HepG2 (cell line): Measurements from ENCODE around the gene GPR107. TPM values are rescaled to one million over a fixed set of nuclear protein-coding genes. Genes with fewer than 3 reads are reported as not detected.

Source experiments
- MED1 ChIP-seq: sonication (generic); formaldehyde crosslinking; IDR thresholded peaks from 2 replicates; pipeline ENCODE4 v1.4.0; 2020; ENCODE audit warnings: missing genetic modification reagents
- MXI1 ChIP-seq: IDR thresholded peaks from 3 replicates; pipeline ENCODE4 v1.6.1; 2012; ENCODE audit warnings: low read depth, low read length, inconsistent platforms, borderline replicate concordance
- PCBP1 ChIP-seq: fragments of 200-400 bp; formaldehyde crosslinking; IDR thresholded peaks from 2 replicates; pipeline ENCODE4 v1.6.1; 2017; ENCODE audit warnings: mild to moderate bottlenecking, low read depth, low read length, borderline replicate concordance
- RBFOX2 ChIP-seq: fragments of 200-400 bp; formaldehyde crosslinking; IDR thresholded peaks from 2 replicates; pipeline ENCODE4 v1.6.1; 2017; ENCODE audit warnings: low read depth, mild to moderate bottlenecking, low read length
- SAP130 ChIP-seq: IDR thresholded peaks from 2 replicates; pipeline ENCODE4 v1.6.1; 2016; ENCODE audit warnings: low read depth
- SNAPC4 ChIP-seq: sonication (generic); formaldehyde crosslinking; IDR thresholded peaks from 2 replicates; pipeline ENCODE4 v1.4.0; 2020; ENCODE audit warnings: mild to moderate bottlenecking, missing genetic modification reagents
- SOX6 ChIP-seq, 2 experiments: fragments of 450-650 bp in 1 of 2; sonication (generic) in 1 of 2; formaldehyde crosslinking in 1 of 2; IDR thresholded peaks; 2 replicates each; pipeline versions ENCODE4 v1.4.0 to v1.6.1; 2017 to 2020; ENCODE audit warnings: antibody characterized with exemption in 1 of 2, mild to moderate bottlenecking in 1 of 2, missing genetic modification reagents in 1 of 2
- TEAD2 ChIP-seq: sonication (generic); formaldehyde crosslinking; IDR thresholded peaks from 2 replicates; pipeline ENCODE4 v1.9.0; 2021; ENCODE audit warnings: missing genetic modification reagents
- ZBTB33 ChIP-seq: sonication (generic); formaldehyde crosslinking; IDR thresholded peaks from 2 replicates; pipeline ENCODE4 v1.4.0; 2020; ENCODE audit warnings: missing genetic modification reagents
- ZMYM3 ChIP-seq: sonication (generic); formaldehyde crosslinking; IDR thresholded peaks from 2 replicates; pipeline ENCODE4 v1.5.1; 2020; ENCODE audit warnings: mild to moderate bottlenecking, missing genetic modification reagents
- ZNF687 ChIP-seq: sonication (generic); formaldehyde crosslinking; IDR thresholded peaks from 2 replicates; pipeline ENCODE4 v1.5.1; 2020; ENCODE audit warnings: mild to moderate bottlenecking, missing genetic modification reagents, moderate library complexity
- ZNF768 ChIP-seq: sonication (generic); formaldehyde crosslinking; IDR thresholded peaks from 2 replicates; pipeline ENCODE4 v1.4.0; 2020; ENCODE audit warnings: missing genetic modification reagents
- ZNF770 ChIP-seq: sonication (generic); formaldehyde crosslinking; IDR thresholded peaks from 2 replicates; pipeline ENCODE4 v1.5.0; 2020; ENCODE audit warnings: mild to moderate bottlenecking, missing genetic modification reagents
- polyA plus RNA-seq, 8 experiments: library from polyadenylated mRNA; depleted of rRNA in 3 of 8; stranded (reverse) in 7 of 8; unstranded in 1 of 8; fragments of >200 nt; fragmentation: Illumina TruSeq in 4 of 8; extraction: Trizol in 4 of 8; gene quantifications; 2 replicates each; pipeline versions ENCODE4 v1.2.1 to v1.2.3, GENCODE V29; 2011 to 2016; ENCODE audit warnings: low read depth in 4 of 8, missing spikeins in 1 of 8, mixed read lengths in 1 of 8; ENCODE audit not compliant: insufficient read depth in 1 of 8
- total RNA-seq, 5 experiments: library from RNA; depleted of rRNA; stranded (reverse); fragments of >200 nt; fragmentation: Illumina TruSeq; extraction: Trizol; gene quantifications; 2 replicates each; pipeline ENCODE4 v1.2.3, GENCODE V29; 2016; ENCODE audit warnings: low read depth in 1 of 5

The GPR107 gene
- total and polyA plus RNA-seq, 2 of the 13 experiments (the other 11 are each of a cell fraction or from before 2014, with no cell fraction given), result 22.5 to 24.4 TPM

- TF ChIP-seq ZNF770 (CRISPR knock-in tag) (peak; percentile 70; the same call in 1 of the 2 replicates), SAP130 (CRISPR knock-in tag) (0 out of 2 replicates have a peak, but pooled peaks have one; percentile 36), SOX6 (IDR thresholded peaks at IDR 0.05) (no peak), SOX6 (CRISPR knock-in tag; IDR thresholded peaks at IDR 0.05) (no peak), ZNF687 (CRISPR knock-in tag) (peak; percentile 64), PCBP1 (0 out of 2 replicates have a peak, but pooled peaks have one; percentile 20), TEAD2 (CRISPR knock-in tag) (no peak), ZMYM3 (CRISPR knock-in tag) (0 out of 2 replicates have a peak, but pooled peaks have one; percentile 18), MXI1 (no peak), ZBTB33 (CRISPR knock-in tag) (0 out of 2 replicates have a peak, but pooled peaks have one; percentile 29), SNAPC4 (no peak), RBFOX2 (0 out of 2 replicates have a peak, but pooled peaks have one; percentile 20), MED1 (CRISPR knock-in tag) (no peak), ZNF768 (CRISPR knock-in tag) (peak; percentile 4; the same call in 1 of the 2 replicates)
Measured at GRCh38 chr9:130186839-130187522, 133.3 kb downstream of the GPR107 start (continued).
